GM19239 (cell line): ENCODE measurements around the gene GPRIN3.

Source experiments
- DNase-seq: peaks from one replicate; pipeline ENCODE4 v3.0.0; 2011; ENCODE audit warnings: low spot score; ENCODE audit not compliant: insufficient read length
- FAIRE-seq: peaks from 2 replicates; lab custom pipeline; 2011; peaks lifted over from hg19 to GRCh38; lab: Jason Lieb, UNC

Gene GPRIN3

GRCh38 chr4:89307446-89308160, at the start of gene GPRIN3:
GPRIN3 (minus strand) TSS chr4:89307800; CDS start chr4:89250110, 57,690 bp downstream.
- DNase-seq (no peak), FAIRE-seq (no peak)

- no peak for FAIRE-seq
These were observed 49.7 kb upstream of the GPRIN3 start for GRCh38 chr4:89357340-89357739.

DNA sequence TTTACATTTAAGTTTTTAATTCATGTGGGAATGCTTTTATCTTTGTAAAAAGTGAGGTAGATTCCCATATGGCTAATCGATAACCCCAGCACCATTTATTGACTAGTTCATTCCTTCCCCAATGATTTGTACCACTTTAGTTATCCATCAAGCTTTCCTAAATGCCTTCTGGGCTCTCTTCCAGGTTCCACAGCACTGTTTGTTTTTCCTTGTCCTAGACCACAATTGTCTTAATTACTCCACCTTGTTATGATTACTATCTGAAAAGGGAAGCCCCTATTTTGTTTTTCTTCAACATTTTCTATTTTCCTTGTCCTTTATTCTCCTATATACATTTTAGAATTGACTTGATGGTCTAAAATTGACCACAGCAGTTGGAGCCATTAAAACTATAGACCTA, 48.5 kb upstream of the GPRIN3 start:
- no peak for FAIRE-seq
- no peak for DNase-seq

More at GRCh38 chr4:89357340-89357739, 49.7 kb upstream of the GPRIN3 start:
- no peak for DNase-seq

GRCh38 chr4:89353514-89353913, 45.9 kb upstream of the GPRIN3 start:
- FAIRE-seq (no peak), DNase-seq (no peak)

GRCh38 chr4:89352541-89352940, 44.9 kb upstream of the GPRIN3 start:
- no peak for DNase-seq
- FAIRE-seq = no peak

DNA sequence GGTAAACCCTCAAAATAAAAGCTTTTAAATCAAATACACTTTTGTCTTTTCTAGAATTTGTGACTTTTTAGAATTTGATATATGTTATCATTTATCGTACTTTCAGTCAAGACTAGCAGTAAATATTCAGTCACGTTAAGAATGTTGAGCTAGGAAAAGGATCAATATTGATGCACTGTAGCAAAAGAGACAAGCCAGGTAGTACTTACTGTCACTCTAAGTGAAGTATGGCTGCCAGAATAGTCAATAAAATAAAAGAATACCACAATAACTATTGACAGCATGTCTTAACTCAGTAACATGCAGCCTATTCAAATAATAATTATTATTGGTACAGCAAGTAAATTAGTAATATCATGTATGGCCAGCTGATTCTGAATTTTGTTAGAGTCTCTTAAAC, 43.6 kb upstream of the GPRIN3 start:
- no peak for FAIRE-seq

GRCh38 chr4:89347363-89348025, 39.9 kb upstream of the GPRIN3 start:
- no peak for FAIRE-seq
- no peak for DNase-seq

More for the DNA sequence above, 43.6 kb upstream of the GPRIN3 start:
- no peak for DNase-seq

- DNase-seq (no peak), FAIRE-seq (no peak)
These were observed 37.0 kb upstream of the GPRIN3 start for GRCh38 chr4:89344571-89344970.

GRCh38 chr4:89338206-89338605, 30.6 kb upstream of the GPRIN3 start:
- no peak for DNase-seq
- FAIRE-seq = no peak

- no peak for FAIRE-seq
- no peak for DNase-seq
These were observed 30.1 kb upstream of the GPRIN3 start for GRCh38 chr4:89337681-89338080.

- DNase-seq = no peak
These were observed 29.3 kb upstream of the GPRIN3 start for GRCh38 chr4:89336818-89337420.

DNA sequence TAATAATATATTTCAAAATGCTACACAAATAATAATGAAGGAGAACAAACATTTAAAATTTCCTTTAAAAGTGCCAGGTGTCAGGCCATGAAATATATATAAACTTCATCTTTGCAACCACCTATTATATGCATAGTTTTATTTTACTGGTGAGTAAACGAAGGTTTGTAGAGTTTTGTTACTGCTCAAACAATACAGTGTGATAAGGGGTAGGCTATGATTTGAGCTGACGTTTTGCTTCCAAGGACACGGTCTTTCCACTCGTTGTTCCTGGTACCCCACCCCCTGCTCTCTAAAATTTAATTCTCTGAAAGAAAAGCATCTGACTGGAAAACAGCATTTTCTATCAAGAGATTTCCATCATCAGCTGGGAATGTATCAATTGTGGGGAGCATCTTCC, 27.2 kb upstream of the GPRIN3 start:
- FAIRE-seq = no peak

More at GRCh38 chr4:89336818-89337420, 29.3 kb upstream of the GPRIN3 start:
- no peak for FAIRE-seq

DNA sequence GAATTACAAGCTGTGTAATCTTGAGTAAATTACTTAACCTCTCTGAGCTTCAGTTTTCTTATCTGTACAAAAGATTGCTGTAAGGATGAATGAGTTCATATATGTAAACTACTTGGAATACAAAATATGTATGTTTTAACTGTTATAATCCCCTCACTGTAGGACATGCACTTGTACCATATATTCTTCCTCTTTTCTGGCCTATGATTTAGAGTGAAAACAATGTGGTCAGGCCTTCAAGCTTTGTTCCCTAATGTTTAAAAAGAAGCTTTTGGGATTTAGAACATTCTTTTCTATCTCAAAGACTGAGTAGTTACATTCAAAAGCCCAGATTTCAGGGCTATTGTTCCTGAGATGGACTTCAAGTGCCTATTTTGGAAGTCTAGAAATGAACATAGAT, 26.7 kb upstream of the GPRIN3 start:
- DNase-seq (no peak), FAIRE-seq (no peak)

More for the DNA sequence above, 27.2 kb upstream of the GPRIN3 start:
- DNase-seq = no peak

- FAIRE-seq = no peak
- DNase-seq = no peak
These were observed 24.3 kb upstream of the GPRIN3 start for GRCh38 chr4:89331686-89332544.

GRCh38 chr4:89331197-89331596, 23.6 kb upstream of the GPRIN3 start:
- no peak for FAIRE-seq

DNA sequence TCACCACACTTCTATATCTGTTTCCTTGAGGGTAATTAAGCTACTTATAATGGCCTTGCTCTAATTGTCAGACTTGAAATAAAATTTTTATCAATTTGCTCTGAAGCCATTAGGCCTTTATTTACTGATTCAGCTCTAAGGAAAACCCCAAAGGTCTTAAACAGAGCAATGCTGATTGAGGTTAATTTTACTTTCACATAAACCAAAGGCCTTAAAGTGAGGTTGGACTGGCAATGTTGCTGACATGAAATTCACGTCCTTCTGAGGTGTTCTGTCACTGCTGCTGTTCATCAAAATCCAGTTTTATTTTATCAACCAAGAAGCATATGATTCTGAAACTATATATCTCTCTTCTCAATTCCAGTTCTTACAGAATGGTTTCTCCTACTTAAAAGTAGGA, 21.7 kb upstream of the GPRIN3 start:
- no peak for FAIRE-seq

More at GRCh38 chr4:89331197-89331596, 23.6 kb upstream of the GPRIN3 start:
- DNase-seq = no peak

DNA sequence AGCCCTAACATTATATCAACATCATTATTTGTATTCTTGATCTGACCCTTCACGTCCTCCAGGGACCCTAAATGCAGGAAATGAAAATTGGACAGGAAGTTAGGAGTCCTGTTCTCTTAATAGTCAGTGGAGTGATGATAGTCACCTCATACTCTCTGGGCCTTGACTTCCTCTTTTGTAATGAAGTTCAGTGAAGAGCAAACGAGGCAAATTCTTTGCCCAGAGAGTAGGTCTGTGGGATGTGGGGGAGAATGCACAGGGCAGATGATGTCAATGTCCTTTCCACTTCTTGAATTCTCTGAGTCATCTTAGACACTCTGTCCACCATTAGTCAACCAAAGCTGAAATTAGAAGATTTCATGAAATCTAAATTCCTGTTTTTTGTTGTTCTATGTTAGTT, 17.1 kb upstream of the GPRIN3 start:
- no peak for DNase-seq
- peak; percentile 60 for FAIRE-seq

More for the DNA sequence above, 21.7 kb upstream of the GPRIN3 start:
- DNase-seq = no peak

GRCh38 chr4:89322671-89323070, 15.1 kb upstream of the GPRIN3 start:
- no peak for DNase-seq

DNA sequence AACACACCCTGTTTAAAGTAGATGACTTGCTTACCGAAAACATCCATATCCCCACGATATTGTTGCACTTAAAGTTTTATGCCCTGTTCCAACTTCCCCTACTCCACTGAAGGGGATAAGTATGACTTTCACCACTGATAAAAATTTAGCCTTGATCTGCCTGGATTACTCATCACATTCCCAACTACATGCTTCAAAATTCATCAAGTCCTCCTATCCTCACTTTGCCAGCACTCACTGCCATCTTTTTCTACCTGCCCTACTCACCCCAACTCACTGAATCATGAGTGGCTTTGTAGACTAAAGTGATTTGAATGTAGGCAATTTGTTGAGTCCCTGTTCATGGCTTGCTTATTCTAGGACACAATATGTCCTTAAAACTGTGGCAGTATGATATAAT, 12.2 kb upstream of the GPRIN3 start:
- DNase-seq (no peak), FAIRE-seq (no peak)

More at GRCh38 chr4:89322671-89323070, 15.1 kb upstream of the GPRIN3 start:
- no peak for FAIRE-seq

DNA sequence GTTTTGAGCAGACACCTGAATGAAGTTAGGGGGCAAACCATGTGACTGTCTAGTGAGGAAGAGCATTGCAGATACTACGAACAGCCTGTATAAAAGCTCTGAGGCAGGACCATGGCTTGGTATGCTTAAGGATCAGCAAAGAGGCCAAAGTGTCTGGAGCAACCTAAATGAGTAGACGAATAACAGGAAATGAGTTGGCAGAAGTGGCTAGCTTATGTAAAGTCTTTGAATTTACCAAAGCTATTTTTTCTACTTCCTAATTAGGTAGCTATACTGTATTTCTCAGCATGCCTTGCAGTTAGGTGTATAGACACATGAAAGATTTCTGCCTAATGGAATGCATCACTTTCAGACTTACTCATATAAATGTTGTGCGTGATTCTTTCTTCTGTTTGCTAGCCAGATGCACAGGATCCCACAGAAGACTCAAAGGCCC, 9.3 kb upstream of the GPRIN3 start:
- DNase-seq (no peak), FAIRE-seq (no peak)
